HG02642 (cell line): Measurements from ENCODE around the gene COL16A1.

Source experiments
- ATAC-seq: cut with Tn5 transposase; IDR thresholded peaks from one replicate; pipeline ENCODE4 v1.9.1; 2021; ENCODE audit warnings: mild to moderate bottlenecking; ENCODE audit not compliant: unreplicated experiment, poor library complexity

Gene COL16A1

DNA sequence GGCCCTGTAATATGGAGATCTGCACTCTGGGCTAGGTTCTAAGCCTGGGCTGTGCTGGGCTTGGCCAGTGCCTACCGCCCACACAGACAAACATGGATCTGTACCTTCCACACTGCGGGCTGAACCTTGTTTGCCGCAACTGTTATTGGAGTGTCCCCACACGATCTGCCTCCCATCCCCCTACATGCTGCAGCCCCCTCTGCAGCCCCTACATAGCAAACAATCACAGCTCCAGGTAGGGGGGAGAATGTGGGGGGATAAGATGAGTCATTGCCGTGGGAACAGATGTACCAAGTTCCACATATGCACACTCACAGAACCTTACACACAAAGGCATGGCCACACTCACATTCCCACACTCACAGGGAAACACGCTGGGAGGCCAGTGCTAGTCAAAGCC lies 88.4 kb downstream of the COL16A1 start:
- ATAC-seq, result no peak

DNA sequence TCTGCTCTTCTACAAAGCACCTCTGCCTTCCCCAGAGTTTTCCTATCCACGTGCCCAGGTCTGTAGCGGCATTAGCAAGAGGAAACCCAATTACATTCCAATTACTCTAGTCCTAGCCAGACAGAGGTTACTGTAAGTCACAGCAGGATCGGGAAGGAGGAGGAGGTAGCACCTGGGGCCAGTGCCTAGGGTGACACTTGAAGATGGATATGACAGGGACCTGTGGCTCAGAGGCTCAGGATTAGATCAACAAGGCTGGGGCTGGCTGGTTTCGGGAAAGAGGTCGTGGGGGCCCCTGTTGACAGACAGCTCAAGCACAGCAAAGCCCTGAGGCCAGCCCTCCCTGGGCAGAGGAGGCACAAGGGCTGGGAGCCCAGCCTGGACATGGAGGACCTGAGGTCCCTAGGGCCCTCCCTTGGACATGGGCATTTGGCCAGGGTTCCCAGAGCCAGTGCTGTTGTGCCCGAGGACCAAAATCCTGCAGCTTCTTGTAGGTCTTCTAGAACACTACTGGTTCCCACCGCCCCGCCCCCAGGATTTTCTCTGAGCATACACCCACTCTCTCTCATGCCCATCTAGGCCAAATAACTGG lies 89.3 kb downstream of the COL16A1 start:
- ATAC-seq, result no peak

DNA sequence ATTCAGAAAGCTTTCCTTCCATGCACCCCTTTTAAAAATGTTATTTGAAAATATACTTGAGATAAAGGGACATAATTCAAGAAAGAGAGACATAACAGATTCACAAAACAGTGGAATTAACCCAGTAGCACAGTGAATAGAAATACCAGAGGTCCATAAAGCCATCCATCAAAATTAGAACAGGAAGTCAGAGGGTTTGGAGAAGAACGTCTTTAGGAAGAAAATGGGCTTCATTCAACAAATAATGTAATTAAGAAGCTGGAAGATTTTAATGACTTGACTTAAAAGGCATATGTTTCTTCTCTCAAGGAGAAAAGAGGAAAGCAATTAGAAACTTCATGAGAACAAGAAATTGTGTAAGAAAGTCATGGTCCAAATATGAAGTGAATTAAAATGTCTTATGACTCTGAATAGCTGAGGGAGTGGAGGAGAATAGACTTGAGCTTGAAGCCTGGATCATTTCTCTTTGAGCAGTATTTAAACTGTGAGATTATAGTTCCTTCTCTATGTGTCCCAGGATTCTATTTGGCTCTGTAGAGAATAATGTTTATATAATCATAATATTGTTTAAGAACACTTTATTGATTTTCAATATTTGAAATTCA lies 94.2 kb downstream of the COL16A1 start:
- no peak for ATAC-seq

DNA sequence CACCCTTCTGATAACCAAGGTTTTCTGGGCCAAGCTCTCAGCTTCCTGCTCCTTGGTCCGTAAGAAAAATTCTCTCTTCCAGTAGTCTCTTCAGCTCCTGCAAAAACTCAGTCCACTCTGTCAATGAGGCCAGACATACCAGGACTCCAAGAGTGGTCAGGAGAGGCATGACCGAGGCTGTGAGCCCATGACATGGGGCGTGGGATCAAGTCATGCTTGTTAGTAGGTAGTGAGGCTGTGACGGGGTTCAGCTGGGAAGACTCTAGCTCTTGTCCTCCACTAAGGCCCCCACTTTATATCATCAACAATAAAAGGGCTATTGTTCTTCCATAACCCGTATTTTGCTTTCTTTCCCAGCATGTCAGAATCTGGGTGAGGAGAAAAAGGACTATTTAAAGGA lies 96.5 kb downstream of the COL16A1 start:
- no peak for ATAC-seq

DNA sequence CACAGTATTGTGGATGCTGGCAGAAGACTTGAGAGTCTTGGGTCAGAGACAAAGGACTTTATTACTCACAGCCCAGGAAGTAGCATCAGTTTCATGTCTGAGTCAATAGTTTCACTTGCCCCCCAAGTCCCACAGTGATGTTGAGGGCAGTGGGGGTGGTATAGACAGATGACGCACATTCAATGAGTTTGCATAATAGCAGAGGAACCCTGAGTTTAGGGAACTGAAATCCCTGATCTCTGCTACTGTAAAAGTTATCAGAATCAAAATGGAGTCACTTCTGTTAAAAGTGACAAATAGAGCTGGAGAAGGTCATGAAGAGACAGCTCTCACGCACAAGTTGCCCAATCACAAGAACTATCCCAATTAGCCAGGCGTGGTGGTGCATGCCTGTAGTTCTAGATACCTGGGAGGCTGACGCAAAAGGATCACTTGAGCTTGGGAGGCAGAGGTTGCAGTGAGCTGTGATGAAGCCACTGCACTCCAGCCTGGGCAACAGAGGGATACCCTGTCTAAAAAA lies 97.8 kb downstream of the COL16A1 start:
- peak; percentile 79 for ATAC-seq
